GM19023 (cell line): Measurements from ENCODE around the gene TRIM13.
A peak's percentile ranks its signal among the peaks of the same experiment; 100 is the strongest.

Source experiments
- ATAC-seq: cut with Tn5 transposase; IDR thresholded peaks from one replicate; pipeline ENCODE4 v1.9.1; 2021; ENCODE audit warnings: mild to moderate bottlenecking, moderate library complexity; ENCODE audit not compliant: unreplicated experiment

TRIM13 gene

GRCh38 chr13:49996161-49996915 lies 504 bp upstream of the TRIM13 start:
- peak; percentile 54 for ATAC-seq

GRCh38 chr13:49997955-49998354 lies 1.1 kb downstream of the TRIM13 start:
- ATAC-seq, result no peak

GRCh38 chr13:49998714-49999624 lies 2.1 kb downstream of the TRIM13 start:
- no peak for ATAC-seq

GRCh38 chr13:50001287-50001686 lies 4.4 kb downstream of the TRIM13 start:
- ATAC-seq, result no peak

GRCh38 chr13:50006426-50007135 lies 9.7 kb downstream of the TRIM13 start:
- ATAC-seq, result no peak

GRCh38 chr13:50011461-50011860 lies 14.6 kb downstream of the TRIM13 start:
- no peak for ATAC-seq

- no peak for ATAC-seq
Measured at GRCh38 chr13:50012396-50013169, 15.7 kb downstream of the TRIM13 start.

- ATAC-seq, result no peak
Measured at GRCh38 chr13:50014386-50014785, 17.5 kb downstream of the TRIM13 start.

GRCh38 chr13:50015258-50015657 lies 18.4 kb downstream of the TRIM13 start, which contains the start of gene KCNRG:
TSS of gene KCNRG (plus strand) at chr13:50015444. CDS start at chr13:50015494, 50 bp downstream.
- ATAC-seq, result no peak

GRCh38 chr13:50015750-50016149 lies 18.9 kb downstream of the TRIM13 start:
- ATAC-seq, result no peak

- ATAC-seq, result no peak
Measured at GRCh38 chr13:50016444-50016843, 19.6 kb downstream of the TRIM13 start.

GRCh38 chr13:50017819-50018218 lies 21.0 kb downstream of the TRIM13 start:
- ATAC-seq, result no peak

- ATAC-seq, result no peak
Measured at GRCh38 chr13:50025436-50025835, 28.6 kb downstream of the TRIM13 start.

GRCh38 chr13:50026788-50027473 lies 30.1 kb downstream of the TRIM13 start:
- peak; percentile 97 for ATAC-seq

GRCh38 chr13:50030315-50030714 lies 33.5 kb downstream of the TRIM13 start:
- ATAC-seq, result no peak

- no peak for ATAC-seq
Measured at GRCh38 chr13:50033725-50034124, 36.9 kb downstream of the TRIM13 start.

- ATAC-seq, result no peak
Measured at GRCh38 chr13:50037788-50038187, 40.9 kb downstream of the TRIM13 start.

GRCh38 chr13:50038266-50038665 lies 41.4 kb downstream of the TRIM13 start:
- ATAC-seq, result no peak

- ATAC-seq, result no peak
Measured at GRCh38 chr13:50052478-50052877, 55.6 kb downstream of the TRIM13 start.

- ATAC-seq, result no peak
Measured at GRCh38 chr13:50053844-50054243, 57.0 kb downstream of the TRIM13 start.
